Left ventricle myocardium inferior (tissue), 1 donor: ENCODE results near the gene MAPK10. TPM values are rescaled to one million over a fixed set of nuclear protein-coding genes. Genes with fewer than 3 reads are reported as not detected.

Source experiments
- DNase-seq: peaks from one replicate; pipeline ENCODE4 v3.0.0-alpha.2; 2020
- H3K27ac ChIP-seq: fragments of 200-600 bp; replicated peaks from 2 replicates; pipeline ENCODE4 v1.8.0; 2021
- H3K27me3 ChIP-seq: fragments of 200-600 bp; 2 replicates; pipeline ENCODE4 v1.8.0; 2021; ENCODE audit warnings: low read depth
- H3K36me3 ChIP-seq: fragments of 200-600 bp; 2 replicates; pipeline ENCODE4 v1.8.0; 2021
- H3K4me1 ChIP-seq: fragments of 200-600 bp; 2 replicates; pipeline ENCODE4 v1.8.0; 2021
- H3K4me3 ChIP-seq: fragments of 200-600 bp; 2 replicates; pipeline ENCODE4 v1.8.0; 2021; ENCODE audit warnings: mild to moderate bottlenecking, moderate library complexity
- H3K9me3 ChIP-seq: fragments of 200-600 bp; replicated peaks from 2 replicates; pipeline ENCODE4 v1.8.0; 2021
- intact Hi-C: fragments of 100-400 bp; cut with micrococcal nuclease; formaldehyde crosslinking; loops from one replicate; pipeline ENCODE4 v1.11.0; 2022
- total RNA-seq: library from RNA; stranded (reverse); fragmentation: NEBNext Ultra II Directional; extraction: Animal tissue kit (Norgen Biotek cat#: 25700); gene quantifications from one replicate; pipeline ENCODE4 v1.2.1, GENCODE V29; 2021
- TF ChIP-seq, protein P1 (sequence below): fragments of 200-600 bp; IDR thresholded peaks from 2 replicates; pipeline ENCODE4 v1.8.0; 2021; ENCODE audit warnings: antibody characterized with exemption, mild to moderate bottlenecking, borderline replicate concordance
- donor health status: DM: no; HTN: yes; CAD: no; lungs with severe emphysema.

The MAPK10 gene
- total RNA-seq, 1 donor from 2014 or later: 4.0 TPM

DNA sequence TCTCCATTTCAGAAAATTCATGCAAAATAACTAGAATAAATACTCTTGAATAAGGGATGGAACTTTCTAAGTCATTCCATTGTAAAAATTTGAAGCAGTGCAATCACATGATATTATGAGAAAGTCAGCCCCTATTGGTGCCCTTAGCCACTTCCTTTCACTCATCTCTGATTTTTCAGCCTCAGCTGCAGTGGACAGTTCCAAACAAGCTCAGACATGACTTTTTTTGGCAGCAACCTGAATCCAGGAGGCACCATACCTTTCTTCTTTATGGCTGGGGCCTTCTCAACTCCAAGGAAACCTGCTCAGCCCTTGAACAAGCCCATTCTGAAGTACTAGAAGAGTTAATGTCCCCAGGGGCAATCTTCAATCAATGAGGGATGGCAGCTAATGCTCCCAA, 40.5 kb downstream of the MAPK10 start:
- Histone ChIP-seq H3K4me3 (no peak overlapping the region), H3K9me3 (no peaks in the 10 kb centered on the region), H3K27me3 (no peaks in the 10 kb centered on the region), H3K36me3 (no peaks in the 10 kb centered on the region), H3K27ac (no peak overlapping the region), H3K4me1 (no peaks in the 10 kb centered on the region)
- TF ChIP-seq, protein P1, sequence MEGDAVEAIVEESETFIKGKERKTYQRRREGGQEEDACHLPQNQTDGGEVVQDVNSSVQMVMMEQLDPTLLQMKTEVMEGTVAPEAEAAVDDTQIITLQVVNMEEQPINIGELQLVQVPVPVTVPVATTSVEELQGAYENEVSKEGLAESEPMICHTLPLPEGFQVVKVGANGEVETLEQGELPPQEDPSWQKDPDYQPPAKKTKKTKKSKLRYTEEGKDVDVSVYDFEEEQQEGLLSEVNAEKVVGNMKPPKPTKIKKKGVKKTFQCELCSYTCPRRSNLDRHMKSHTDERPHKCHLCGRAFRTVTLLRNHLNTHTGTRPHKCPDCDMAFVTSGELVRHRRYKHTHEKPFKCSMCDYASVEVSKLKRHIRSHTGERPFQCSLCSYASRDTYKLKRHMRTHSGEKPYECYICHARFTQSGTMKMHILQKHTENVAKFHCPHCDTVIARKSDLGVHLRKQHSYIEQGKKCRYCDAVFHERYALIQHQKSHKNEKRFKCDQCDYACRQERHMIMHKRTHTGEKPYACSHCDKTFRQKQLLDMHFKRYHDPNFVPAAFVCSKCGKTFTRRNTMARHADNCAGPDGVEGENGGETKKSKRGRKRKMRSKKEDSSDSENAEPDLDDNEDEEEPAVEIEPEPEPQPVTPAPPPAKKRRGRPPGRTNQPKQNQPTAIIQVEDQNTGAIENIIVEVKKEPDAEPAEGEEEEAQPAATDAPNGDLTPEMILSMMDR: no peak
- DNase-seq: no peak
- intact Hi-C loops: no loop called here

DNA sequence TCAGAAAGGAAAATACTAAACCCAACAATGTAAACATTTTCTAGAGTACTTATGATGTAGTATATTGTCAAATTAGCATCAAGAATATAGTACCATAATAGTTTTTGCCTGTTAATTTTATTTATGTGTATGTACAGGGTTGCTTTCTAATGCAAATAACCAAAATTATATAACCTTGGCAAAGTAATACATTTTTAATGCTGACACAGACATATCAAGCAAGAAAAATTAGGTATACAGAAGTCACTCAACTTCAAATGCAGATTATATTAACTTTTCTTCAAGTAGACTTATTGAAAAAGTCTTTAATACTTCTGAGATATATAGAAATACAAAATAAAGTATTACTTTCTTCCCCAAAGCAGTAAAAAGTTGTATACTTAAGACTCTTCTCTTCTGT, 44.3 kb downstream of the MAPK10 start:
- H3K4me1 ChIP-seq: no peaks in the 10 kb centered on the region
- H3K27me3 ChIP-seq: no peaks in the 10 kb centered on the region
- no peak overlapping the region for H3K27ac ChIP-seq
- no peaks in the 10 kb centered on the region for H3K9me3 ChIP-seq
- H3K36me3 ChIP-seq: no peaks in the 10 kb centered on the region
- no peak overlapping the region for H3K4me3 ChIP-seq
- DNase-seq: no peak
- TF ChIP-seq, protein P1: no peak
- intact Hi-C loops: no loop called here

DNA sequence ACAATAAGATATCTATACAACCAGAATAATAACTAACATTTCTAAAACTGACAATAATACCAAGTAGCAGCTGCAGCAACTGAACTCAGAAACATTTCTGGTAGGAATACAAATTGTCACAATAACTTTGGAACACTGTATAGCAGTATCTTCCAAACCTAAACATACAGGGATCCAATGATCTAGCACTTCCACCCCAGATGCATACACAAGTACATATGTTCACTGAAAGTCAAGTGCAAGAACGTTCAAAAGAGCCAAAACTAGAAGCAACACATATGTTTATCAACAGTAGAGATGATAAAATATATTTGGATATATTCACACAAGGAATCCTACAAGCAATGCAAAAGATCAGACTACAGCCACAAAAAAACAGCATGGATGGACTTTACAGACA, 46.2 kb downstream of the MAPK10 start:
- no peak for DNase-seq
- Histone ChIP-seq H3K27me3 (no peaks in the 10 kb centered on the region), H3K36me3 (no peaks in the 10 kb centered on the region), H3K4me1 (no peaks in the 10 kb centered on the region), H3K27ac (no peak overlapping the region), H3K9me3 (no peaks in the 10 kb centered on the region), H3K4me3 (no peak overlapping the region)
- TF ChIP-seq, protein P1: no peak
- intact Hi-C loops: no loop called here

DNA sequence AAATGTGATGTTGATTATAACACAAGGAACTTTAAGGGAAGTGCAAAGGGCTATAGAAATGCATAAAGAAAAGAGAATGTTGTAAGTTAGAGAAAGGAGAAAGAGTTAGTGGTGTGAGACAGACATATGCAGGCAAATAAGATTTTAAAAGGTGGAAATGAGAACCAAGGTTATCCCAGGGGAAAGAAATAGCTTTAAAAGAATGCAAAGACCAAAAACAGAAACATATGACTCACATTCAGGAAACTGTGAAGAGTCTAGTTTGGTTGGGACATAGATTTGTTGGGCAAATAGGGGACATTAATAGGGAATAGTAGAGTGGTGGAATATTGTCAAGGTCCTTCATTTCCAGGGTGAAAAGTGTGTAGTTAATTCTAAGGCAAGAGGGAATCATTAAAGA, 52.4 kb downstream of the MAPK10 start:
- DNase-seq: no peak
- Histone ChIP-seq H3K4me3 (no peak overlapping the region), H3K4me1 (no peaks in the 10 kb centered on the region), H3K27me3 (no peaks in the 10 kb centered on the region), H3K27ac (no peak overlapping the region), H3K9me3 (peaks cover 13% of the 10 kb centered on the region), H3K36me3 (no peaks in the 10 kb centered on the region)
- intact Hi-C loops: no loop called here
- TF ChIP-seq, protein P1: no peak

DNA sequence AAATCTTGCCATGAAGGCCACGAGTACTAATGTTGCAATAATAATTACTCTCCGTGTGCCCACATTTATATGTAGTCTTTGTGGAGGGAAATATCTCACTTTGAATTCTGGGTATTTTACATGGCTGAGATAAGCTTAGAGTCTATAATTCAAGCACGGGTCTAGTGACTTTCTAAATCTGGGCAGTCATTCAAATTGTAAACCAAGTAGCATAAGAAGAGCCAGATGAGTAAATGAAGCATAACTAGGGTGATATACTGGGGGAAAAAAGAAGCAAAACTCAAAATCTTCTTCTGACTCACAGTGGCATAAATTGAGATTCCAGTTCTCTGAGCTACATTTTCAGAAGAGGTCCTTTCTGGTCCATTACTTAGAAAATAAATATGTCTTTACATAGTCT, 53.0 kb downstream of the MAPK10 start:
- Histone ChIP-seq H3K9me3 (peaks cover 18% of the 10 kb centered on the region), H3K4me3 (no peak overlapping the region), H3K27me3 (no peaks in the 10 kb centered on the region), H3K27ac (no peak overlapping the region), H3K36me3 (no peaks in the 10 kb centered on the region), H3K4me1 (no peaks in the 10 kb centered on the region)
- TF ChIP-seq, protein P1: no peak
- intact Hi-C loops: no loop called here
- no peak for DNase-seq

DNA sequence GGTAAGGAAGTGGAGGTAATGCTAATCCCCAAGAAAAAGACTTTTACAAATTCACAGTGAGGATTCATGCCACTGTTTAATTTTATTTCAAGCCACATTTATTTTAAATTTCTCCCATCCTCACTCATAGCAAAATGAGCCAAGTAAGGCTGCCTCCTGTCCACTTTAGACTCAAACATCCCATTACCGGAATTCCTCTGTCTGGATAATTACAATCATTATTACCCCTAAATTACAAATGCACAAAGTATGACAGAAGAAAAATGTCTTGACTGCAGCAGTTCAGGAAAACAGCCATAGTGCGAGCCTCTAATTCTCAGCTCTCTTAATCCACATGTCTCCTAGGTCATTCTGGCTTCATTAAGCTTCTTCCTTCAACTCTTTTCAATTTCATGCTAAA, 57.0 kb downstream of the MAPK10 start:
- H3K27me3 ChIP-seq: no peaks in the 10 kb centered on the region
- no peaks in the 10 kb centered on the region for H3K4me1 ChIP-seq
- H3K9me3 ChIP-seq: peaks cover 18% of the 10 kb centered on the region
- no peak for DNase-seq
- no peak overlapping the region for H3K4me3 ChIP-seq
- intact Hi-C loops: no loop called here
- TF ChIP-seq, protein P1: no peak
- H3K27ac ChIP-seq: no peak overlapping the region
- H3K36me3 ChIP-seq: no peaks in the 10 kb centered on the region
